ENCODE results near the gene CAPS. TPM values are rescaled to one million over a fixed set of nuclear protein-coding genes. Genes with fewer than 3 reads are reported as not detected.

CAPS gene
- total RNA-seq, 1 experiment from 2014 or later, result 255 TPM

DNA sequence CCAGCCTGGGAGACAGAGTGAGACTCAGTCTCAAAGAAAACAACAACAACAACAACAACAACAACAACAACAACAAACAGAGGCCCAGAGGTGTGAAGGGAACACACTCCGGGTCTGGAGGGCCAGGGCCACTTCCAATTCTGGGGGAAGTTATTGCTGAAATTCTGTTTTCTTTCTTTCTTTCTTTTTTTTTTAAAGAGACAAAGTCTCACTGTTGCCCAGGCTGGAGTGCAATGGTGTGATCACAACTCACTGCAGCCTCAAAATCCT lies 3.5 kb upstream of the CAPS start:
- H3K4me1 ChIP-seq (ENCODE audit: insufficient read depth, low read length), result peaks cover 23% of the 10 kb centered on the region
- no peak overlapping the region for H3K9ac ChIP-seq (ENCODE audit: low read length)
- POLR2A ChIA-PET (ENCODE audit: unreplicated experiment), result no interaction called here
- H3K36me3 ChIP-seq (ENCODE audit: low read depth, low read length), result peaks cover 3% of the 10 kb centered on the region
- no peak for ATAC-seq
- H2AFZ ChIP-seq (ENCODE audit: low read length), result no peak overlapping the region
- H3K9me3 ChIP-seq (ENCODE audit: low read length), result no peaks in the 10 kb centered on the region
- TF ChIP-seq, protein P1, sequence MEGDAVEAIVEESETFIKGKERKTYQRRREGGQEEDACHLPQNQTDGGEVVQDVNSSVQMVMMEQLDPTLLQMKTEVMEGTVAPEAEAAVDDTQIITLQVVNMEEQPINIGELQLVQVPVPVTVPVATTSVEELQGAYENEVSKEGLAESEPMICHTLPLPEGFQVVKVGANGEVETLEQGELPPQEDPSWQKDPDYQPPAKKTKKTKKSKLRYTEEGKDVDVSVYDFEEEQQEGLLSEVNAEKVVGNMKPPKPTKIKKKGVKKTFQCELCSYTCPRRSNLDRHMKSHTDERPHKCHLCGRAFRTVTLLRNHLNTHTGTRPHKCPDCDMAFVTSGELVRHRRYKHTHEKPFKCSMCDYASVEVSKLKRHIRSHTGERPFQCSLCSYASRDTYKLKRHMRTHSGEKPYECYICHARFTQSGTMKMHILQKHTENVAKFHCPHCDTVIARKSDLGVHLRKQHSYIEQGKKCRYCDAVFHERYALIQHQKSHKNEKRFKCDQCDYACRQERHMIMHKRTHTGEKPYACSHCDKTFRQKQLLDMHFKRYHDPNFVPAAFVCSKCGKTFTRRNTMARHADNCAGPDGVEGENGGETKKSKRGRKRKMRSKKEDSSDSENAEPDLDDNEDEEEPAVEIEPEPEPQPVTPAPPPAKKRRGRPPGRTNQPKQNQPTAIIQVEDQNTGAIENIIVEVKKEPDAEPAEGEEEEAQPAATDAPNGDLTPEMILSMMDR (conservative IDR thresholded peaks at IDR 0.05; ENCODE audit: low read depth, low read length), result no peak
- TF ChIP-seq EZH2 (IDR thresholded peaks at IDR 0.05; ENCODE audit: low read length, unreplicated experiment) (no peak), EZH2phosphoT487 (IDR thresholded peaks at IDR 0.05; ENCODE audit: borderline replicate concordance, low read length) (no peak)
- DNase-seq, result no peak
- no peak overlapping the region for H3K4me3 ChIP-seq (ENCODE audit: low read length)
- BruUV-seq (replicated peaks), result no TSS peak
- H3K79me2 ChIP-seq (ENCODE audit: low read length), result 0 out of 2 replicates have a peak, but pooled peaks cover 8% of the 10 kb centered on the region
- H3F3A ChIP-seq (ENCODE audit: low read length, unreplicated experiment), result no peaks in the 10 kb centered on the region
- no peaks in the 10 kb centered on the region for H4K20me1 ChIP-seq (ENCODE audit: low read length)
- no peaks in the 10 kb centered on the region for H3K27me3 ChIP-seq (ENCODE audit: low read length)
- H3K27ac ChIP-seq (ENCODE audit: low read length), result no peak overlapping the region
- H3K9me2 ChIP-seq (replicated peaks; ENCODE audit: low read length), result no peaks in the 10 kb centered on the region
- H3K4me2 ChIP-seq (ENCODE audit: low read length), result no peak overlapping the region
- CTCF ChIA-PET, result no interaction called here
- intact Hi-C loops (cut with micrococcal nuclease), result no loop called here

DNA sequence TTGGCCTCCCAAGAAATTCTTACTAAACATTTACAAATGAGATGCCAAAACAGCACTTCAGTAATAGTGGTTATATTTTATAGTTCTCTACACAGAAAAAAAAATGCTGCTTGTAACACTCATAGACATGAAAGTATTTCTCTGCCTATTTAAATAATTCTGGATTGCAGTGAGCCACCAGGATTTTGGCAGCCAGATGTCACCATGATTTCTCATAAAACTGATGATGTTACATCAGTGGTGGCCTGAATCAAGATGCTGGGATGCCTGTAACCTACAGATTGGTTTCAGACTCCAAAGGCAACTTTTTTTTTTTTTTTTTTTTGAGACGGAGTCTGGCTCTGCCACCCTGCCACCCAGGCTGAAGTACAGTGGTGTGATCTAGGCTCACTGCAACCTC lies 2.7 kb upstream of the CAPS start:
- no peaks in the 10 kb centered on the region for H3K27me3 ChIP-seq (ENCODE audit: low read length)
- CTCF ChIA-PET, result no interaction called here
- no peak overlapping the region for H3K4me3 ChIP-seq (ENCODE audit: low read length)
- peaks cover 9% of the 10 kb centered on the region for H3K36me3 ChIP-seq (ENCODE audit: low read depth, low read length)
- no peaks in the 10 kb centered on the region for H4K20me1 ChIP-seq (ENCODE audit: low read length)
- TF ChIP-seq, protein P1 (conservative IDR thresholded peaks at IDR 0.05; ENCODE audit: low read depth, low read length), result no peak
- TF ChIP-seq EZH2 (IDR thresholded peaks at IDR 0.05; ENCODE audit: low read length, unreplicated experiment) (no peak), EZH2phosphoT487 (IDR thresholded peaks at IDR 0.05; ENCODE audit: borderline replicate concordance, low read length) (no peak)
- H3F3A ChIP-seq (ENCODE audit: low read length, unreplicated experiment), result no peaks in the 10 kb centered on the region
- no peak overlapping the region for H3K4me2 ChIP-seq (ENCODE audit: low read length)
- no peak overlapping the region for H3K27ac ChIP-seq (ENCODE audit: low read length)
- H3K9me3 ChIP-seq (ENCODE audit: low read length), result no peaks in the 10 kb centered on the region
- no peak overlapping the region for H3K9ac ChIP-seq (ENCODE audit: low read length)
- intact Hi-C loops (cut with micrococcal nuclease), result no loop called here
- ATAC-seq, result no peak
- 0 out of 2 replicates have a peak, but pooled peaks cover 7% of the 10 kb centered on the region for H3K79me2 ChIP-seq (ENCODE audit: low read length)
- POLR2A ChIA-PET (ENCODE audit: unreplicated experiment), result no interaction called here
- no peak overlapping the region for H2AFZ ChIP-seq (ENCODE audit: low read length)
- H3K4me1 ChIP-seq (ENCODE audit: insufficient read depth, low read length), result peaks cover 28% of the 10 kb centered on the region
- no peaks in the 10 kb centered on the region for H3K9me2 ChIP-seq (replicated peaks; ENCODE audit: low read length)
- no peak for DNase-seq
- BruUV-seq (replicated peaks), result no TSS peak

DNA sequence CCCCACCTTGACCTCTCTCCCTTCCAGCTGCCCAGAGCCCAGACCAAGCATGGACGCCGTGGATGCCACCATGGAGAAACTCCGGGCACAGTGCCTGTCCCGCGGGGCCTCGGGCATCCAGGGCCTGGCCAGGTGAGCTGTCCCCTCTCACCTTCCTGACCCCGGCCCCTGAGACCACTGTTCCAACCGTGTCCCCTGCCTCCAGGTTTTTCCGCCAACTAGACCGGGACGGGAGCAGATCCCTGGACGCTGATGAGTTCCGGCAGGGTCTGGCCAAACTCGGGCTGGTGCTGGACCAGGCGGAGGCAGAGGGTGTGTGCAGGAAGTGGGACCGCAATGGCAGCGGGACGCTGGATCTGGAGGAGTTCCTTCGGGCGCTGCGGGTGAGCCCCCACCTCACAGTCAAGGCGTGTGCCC lies 312 bp downstream of the CAPS start:
- H4K20me1 ChIP-seq (ENCODE audit: low read length), result no peaks in the 10 kb centered on the region
- peak overlapping the region; percentile 58 for H3K4me3 ChIP-seq (ENCODE audit: low read length)
- DNase-seq (peak; percentile 40), ATAC-seq (peak; percentile 55)
- H3K27ac ChIP-seq (ENCODE audit: low read length), result peak overlapping the region; percentile 84
- H2AFZ ChIP-seq (ENCODE audit: low read length), result peak overlapping the region; percentile 51
- peak overlapping the region; percentile 87 for H3K4me2 ChIP-seq (ENCODE audit: low read length)
- H3K79me2 ChIP-seq (ENCODE audit: low read length), result 0 out of 2 replicates have a peak, but pooled peaks cover 5% of the 10 kb centered on the region
- no peaks in the 10 kb centered on the region for H3K27me3 ChIP-seq (ENCODE audit: low read length)
- TSS peak; percentile 62 for BruUV-seq (replicated peaks)
- peaks cover 21% of the 10 kb centered on the region; the same call in 1 of the 2 replicates for H3K36me3 ChIP-seq (ENCODE audit: low read depth, low read length)
- H3K4me1 ChIP-seq (ENCODE audit: insufficient read depth, low read length), result peaks cover 28% of the 10 kb centered on the region
- ChIA-PET POLR2A (ENCODE audit: unreplicated experiment) (interaction anchor here (0.6 to 1.2 kb wide), 2 partner anchors 10 to 63 kb away, joined by 3 to 5 read pairs; partner anchors contain the start of genes FUT3 and VMAC), CTCF (interaction anchor here (1.1 kb wide), 1 partner anchor 110 kb away, joined by 4 read pairs; no protein-coding TSS in a partner anchor)
- H3K9ac ChIP-seq (ENCODE audit: low read length), result peak overlapping the region; percentile 69
- intact Hi-C loops (cut with micrococcal nuclease), result loop anchor here (1.0 to 2.0 kb wide), 2 partner anchors 10 to 48 kb away; partner anchors contain the start of gene VMAC
- H3K9me2 ChIP-seq (replicated peaks; ENCODE audit: low read length), result no peaks in the 10 kb centered on the region
- H3F3A ChIP-seq (ENCODE audit: low read length, unreplicated experiment), result no peaks in the 10 kb centered on the region
- TF ChIP-seq, protein P1 (conservative IDR thresholded peaks at IDR 0.05; ENCODE audit: low read depth, low read length), result no peak
- TF ChIP-seq EZH2phosphoT487 (IDR thresholded peaks at IDR 0.05; ENCODE audit: borderline replicate concordance, low read length) (no peak), EZH2 (IDR thresholded peaks at IDR 0.05; ENCODE audit: low read length, unreplicated experiment) (no peak)
- H3K9me3 ChIP-seq (ENCODE audit: low read length), result no peaks in the 10 kb centered on the region
